ENCODE results near the gene TBC1D19.

DNA sequence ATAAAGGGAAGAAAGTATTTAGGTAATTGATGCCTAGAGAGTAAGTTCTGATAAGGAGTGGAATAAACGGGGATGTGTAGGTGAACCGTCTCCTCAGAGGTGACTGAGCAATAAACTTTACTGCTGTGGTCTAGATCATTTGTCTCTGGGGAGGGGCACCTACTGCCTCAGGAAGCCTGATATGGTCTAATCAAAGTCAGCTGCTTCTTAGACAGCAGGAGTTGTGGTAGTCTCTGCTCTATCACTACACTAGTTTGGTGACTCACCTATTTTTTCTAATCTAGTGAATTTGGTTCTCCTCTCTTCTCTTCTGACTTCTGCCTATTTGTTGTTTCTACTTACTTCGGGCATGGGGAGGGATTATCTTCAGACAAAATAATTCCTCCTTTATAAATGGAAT is 181.6 kb downstream of the TBC1D19 start:
- no peak for TF ChIP-seq SIN3A (IDR thresholded peaks at IDR 0.05; ENCODE audit: borderline replicate concordance, insufficient read depth, low read length)
- no peak for TF ChIP-seq POLR2AphosphoS5 (IDR thresholded peaks at IDR 0.05; ENCODE audit: low read depth, low read length)
- no peak for TF ChIP-seq TAF1 (IDR thresholded peaks at IDR 0.05; ENCODE audit: borderline replicate concordance, insufficient read depth, low read length)

All from PFSK-1 (cell line).